H1 (cell line): Measurements from ENCODE around the gene GDF2. TPM values are rescaled to one million over a fixed set of nuclear protein-coding genes. Genes with fewer than 3 reads are reported as not detected.

ENCODE experiments used
- CTCF ChIA-PET: fragments of 300-600 bp; sonication (Branson Sonifier 250); formaldehyde crosslinking; loops from one replicate; lab custom pipeline; 2021; ENCODE audit not compliant: partially characterized antibody; lab: Charles Lee
- POLR2A ChIA-PET: fragments of 300-600 bp; sonication (Branson Sonifier 250); formaldehyde crosslinking; loops from one replicate; lab custom pipeline; 2021; ENCODE audit warnings: inconsistent platforms; ENCODE audit not compliant: partially characterized antibody; lab: Charles Lee
- DNase-seq, 2 experiments: peaks; one replicate each; pipeline versions ENCODE4 v3.0.0 to v3.0.0-alpha.2; 2010 to 2022; ENCODE audit warnings: low spot score in 2 of 2, low read depth in 1 of 2, mixed read lengths in 1 of 2
- FAIRE-seq: peaks from 2 replicates; lab custom pipeline; 2011; peaks lifted over from hg19 to GRCh38; lab: Jason Lieb, UNC
- H2AFZ ChIP-seq: 2 replicates; pipeline ENCODE4 v1.8.1; 2012; ENCODE audit warnings: low read length, inconsistent platforms
- H2AK5ac ChIP-seq: 2 replicates; pipeline ENCODE4 v1.6.1; 2013; ENCODE audit warnings: low read depth, low read length
- H2BK120ac ChIP-seq: replicated peaks from 2 replicates; pipeline ENCODE3; 2013; ENCODE audit warnings: low read depth, low read length, inconsistent platforms
- H2BK12ac ChIP-seq: 2 replicates; pipeline ENCODE4 v1.6.1; 2013; ENCODE audit warnings: low read depth, low read length
- H2BK15ac ChIP-seq: 2 replicates; pipeline ENCODE4 v1.6.1; 2013; ENCODE audit warnings: low read length
- H2BK20ac ChIP-seq: 2 replicates; pipeline ENCODE4 v1.6.1; 2013; ENCODE audit warnings: low read length
- H2BK5ac ChIP-seq: 2 replicates; pipeline ENCODE4 v1.6.1; 2013; ENCODE audit warnings: low read depth, low read length
- H3K14ac ChIP-seq: 2 replicates; pipeline ENCODE4 v1.6.1; 2013; ENCODE audit warnings: inconsistent platforms; ENCODE audit not compliant: insufficient read length
- H3K18ac ChIP-seq: 2 replicates; pipeline ENCODE4 v1.6.1; 2013; ENCODE audit warnings: low read length; ENCODE audit errors: extremely low read depth
- H3K23ac ChIP-seq: 2 replicates; pipeline ENCODE4 v1.6.1; 2013; ENCODE audit warnings: inconsistent platforms; ENCODE audit not compliant: insufficient read length
- H3K23me2 ChIP-seq: 2 replicates; pipeline ENCODE4 v1.6.1; 2013; ENCODE audit warnings: low read depth, low read length
- H3K27ac ChIP-seq: 2 replicates; pipeline ENCODE4 v1.6.1; 2011; ENCODE audit warnings: low read depth, low read length, inconsistent platforms
- H3K27me3 ChIP-seq, 4 experiments: replicated peaks in 1 of 4; 1 replicate in 1 of 4; 2 replicates in 3 of 4; pipeline versions ENCODE4 v1.6.1 to v1.8.1; 2011 to 2013; ENCODE audit warnings: low read length in 3 of 4, mild to moderate bottlenecking in 3 of 4, inconsistent platforms in 2 of 4, mixed read lengths in 2 of 4, moderate library complexity in 1 of 4; ENCODE audit not compliant: control insufficient read depth in 3 of 4, insufficient read depth in 3 of 4; ENCODE audit errors: extremely low read depth in 1 of 4
- H3K36me3 ChIP-seq, 4 experiments: 2 replicates each; pipeline versions ENCODE4 v1.6.1 to v1.8.1; 2011 to 2013; ENCODE audit warnings: mild to moderate bottlenecking in 4 of 4, low read length in 3 of 4, moderate library complexity in 2 of 4, control low read depth in 1 of 4, inconsistent platforms in 1 of 4; ENCODE audit not compliant: insufficient read depth in 4 of 4, control insufficient read depth in 2 of 4
- H3K4ac ChIP-seq: replicated peaks from 2 replicates; pipeline ENCODE3; 2013; ENCODE audit warnings: low read length, low read depth, mixed read lengths, inconsistent platforms; ENCODE audit not compliant: insufficient read length
- H3K4me1 ChIP-seq, 4 experiments: replicated peaks in 1 of 4; 1 replicate in 1 of 4; 2 replicates in 3 of 4; pipeline versions ENCODE4 v1.6.1 to v1.8.1; 2011 to 2013; ENCODE audit warnings: low read length in 3 of 4, inconsistent platforms in 2 of 4, mixed read lengths in 1 of 4; ENCODE audit not compliant: insufficient read depth in 4 of 4, control insufficient read depth in 3 of 4
- H3K4me2 ChIP-seq, 2 experiments: 2 replicates each; pipeline versions ENCODE4 v1.6.1 to v1.8.1; 2011 to 2013; ENCODE audit warnings: low read depth in 2 of 2, low read length in 2 of 2, control low read depth in 1 of 2, inconsistent platforms in 1 of 2, mild to moderate bottlenecking in 1 of 2; ENCODE audit not compliant: insufficient read depth in 1 of 2
- H3K4me3 ChIP-seq, 4 experiments: fragments of 200-600, 300-600 bp in 1 of 4; sonication (generic), shearing (Covaris generic), sonication (Bioruptor Twin) in 1 of 4; 2 replicates each; pipeline versions ENCODE4 v1.5.1 to v1.8.1; 2011 to 2016; ENCODE audit warnings: low read length in 4 of 4, low read depth in 3 of 4, control low read depth in 2 of 4, inconsistent platforms in 2 of 4, mild to moderate bottlenecking in 2 of 4, mixed read lengths in 1 of 4, moderate library complexity in 1 of 4; ENCODE audit not compliant: insufficient read depth in 2 of 4; ENCODE audit errors: extremely low read depth in 1 of 4
- H3K56ac ChIP-seq: replicated peaks from 2 replicates; pipeline ENCODE3; 2013; ENCODE audit warnings: low read depth, mild to moderate bottlenecking, mixed read lengths, low read length, inconsistent platforms; ENCODE audit not compliant: insufficient read length
- H3K79me1 ChIP-seq: 2 replicates; pipeline ENCODE4 v1.6.1; 2013; ENCODE audit warnings: low read depth, low read length, control low read depth
- H3K79me2 ChIP-seq, 2 experiments: 2 replicates each; pipeline versions ENCODE4 v1.6.1 to v1.8.1; 2012 to 2013; ENCODE audit warnings: low read length in 2 of 2, mild to moderate bottlenecking in 2 of 2, inconsistent platforms in 1 of 2; ENCODE audit not compliant: insufficient read depth in 2 of 2, control insufficient read depth in 1 of 2
- H3K9ac ChIP-seq, 4 experiments: replicated peaks in 1 of 4; 1 replicate in 1 of 4; 2 replicates in 3 of 4; pipeline versions ENCODE4 v1.6.1 to v1.8.1; 2011 to 2013; ENCODE audit warnings: low read depth in 3 of 4, low read length in 3 of 4, control low read depth in 2 of 4, mild to moderate bottlenecking in 2 of 4, moderate library complexity in 2 of 4, inconsistent platforms in 1 of 4; ENCODE audit errors: extremely low read depth in 1 of 4
- H3K9me3 ChIP-seq, 2 experiments: 2 replicates each; pipeline versions ENCODE4 v1.6.1 to v1.8.1; 2012 to 2013; ENCODE audit warnings: mild to moderate bottlenecking in 2 of 2, moderate library complexity in 2 of 2, control low read depth in 1 of 2, inconsistent platforms in 1 of 2, low read depth in 1 of 2, low read length in 1 of 2, mixed read lengths in 1 of 2; ENCODE audit not compliant: insufficient read depth in 2 of 2
- H4K20me1 ChIP-seq, 2 experiments: replicated peaks in 1 of 2; 2 replicates each; pipeline versions ENCODE3 to v1.8.1; 2011 to 2013; ENCODE audit warnings: inconsistent platforms in 2 of 2, low read length in 2 of 2, mild to moderate bottlenecking in 1 of 2; ENCODE audit not compliant: insufficient read depth in 2 of 2, control insufficient read depth in 1 of 2
- H4K5ac ChIP-seq: 2 replicates; pipeline ENCODE4 v1.6.1; 2013; ENCODE audit warnings: low read length, low read depth, mixed read lengths, inconsistent platforms; ENCODE audit not compliant: insufficient read length
- H4K8ac ChIP-seq: 2 replicates; pipeline ENCODE4 v1.8.0; 2013; ENCODE audit warnings: mild to moderate bottlenecking, moderate library complexity, low read length, inconsistent platforms; ENCODE audit not compliant: insufficient read depth; ENCODE audit errors: extremely low read depth
- H4K91ac ChIP-seq: replicated peaks from 2 replicates; pipeline ENCODE3; 2013; ENCODE audit warnings: low read length, mixed read lengths, inconsistent platforms; ENCODE audit not compliant: insufficient read length
- BACH1 ChIP-seq: IDR thresholded peaks from 2 replicates; pipeline ENCODE4 v1.6.1; 2012; ENCODE audit warnings: low read length, improper control_type of control experiment
- CBX8 ChIP-seq: fragments of 300-800, 300-1000 bp; sonication (generic); IDR thresholded peaks from 2 replicates; pipeline ENCODE4 v1.7.1; 2016; ENCODE audit warnings: low read depth, low read length, borderline replicate concordance
- CTCF ChIP-seq, 3 experiments: IDR thresholded peaks; 1 replicate in 2 of 3; 2 replicates in 1 of 3; pipeline versions ENCODE4 v1.5.1 to v1.6.1; 2011; ENCODE audit warnings: low read length in 3 of 3, mild to moderate bottlenecking in 3 of 3, inconsistent platforms in 2 of 3, low read depth in 1 of 3, moderate library complexity in 1 of 3; ENCODE audit not compliant: insufficient read depth in 1 of 3; ENCODE audit errors: control extremely low read depth in 1 of 3
- FOSL1 ChIP-seq: IDR thresholded peaks from 2 replicates; pipeline ENCODE4 v1.6.1; 2011; ENCODE audit warnings: mild to moderate bottlenecking, low read depth, low read length, moderate library complexity; ENCODE audit not compliant: insufficient read depth
- JUND ChIP-seq: IDR thresholded peaks from 2 replicates; pipeline ENCODE4 v1.6.1; 2011; ENCODE audit warnings: mild to moderate bottlenecking, improper control_type of control experiment, low read length
- NANOG ChIP-seq: IDR thresholded peaks from 2 replicates; pipeline ENCODE4 v1.6.1; 2011; ENCODE audit warnings: low read length, low read depth, mild to moderate bottlenecking, inconsistent platforms; ENCODE audit not compliant: insufficient read depth, poor library complexity, severe bottlenecking
- RAD21 ChIP-seq, 2 experiments: IDR thresholded peaks in 1 of 2; conservative IDR thresholded peaks in 1 of 2; 2 replicates each; pipeline ENCODE4 v1.6.1; 2011; ENCODE audit warnings: low read depth in 2 of 2, low read length in 2 of 2, improper control_type of control experiment in 1 of 2, inconsistent platforms in 1 of 2, mild to moderate bottlenecking in 1 of 2, moderate library complexity in 1 of 2
- SIX5 ChIP-seq: IDR thresholded peaks from 2 replicates; pipeline ENCODE4 v1.6.1; 2011; ENCODE audit warnings: mild to moderate bottlenecking, low read depth, low read length
- WGBS, 2 experiments: shearing (Covaris generic) in 1 of 2; methylation state at CpG; one replicate each; pipeline versions ENCODE4 v1.1.6 to v1.1.7; 2013 to 2015; ENCODE audit warnings: low lambda C conversion rate in 2 of 2, mixed read lengths in 2 of 2, inconsistent platforms in 1 of 2, low coverage in 1 of 2, missing lambda C conversion rate in 1 of 2; ENCODE audit not compliant: insufficient replicate concordance in 2 of 2, insufficient coverage in 1 of 2, insufficient read length in 1 of 2; ENCODE audit errors: extremely low coverage in 1 of 2, missing lambda C conversion rate in 1 of 2; 5-methylcytosine and 5-hydroxymethylcytosine counted together
- polyA plus RNA-seq, 7 experiments: library from polyadenylated mRNA; depleted of rRNA in 3 of 7; stranded (reverse) in 5 of 7; unstranded in 2 of 7; fragments of >200 nt in 5 of 7; fragments of 200-250 nt in 2 of 7; gene quantifications; 1 replicate in 5 of 7; 2 replicates in 1 of 7; 4 replicates in 1 of 7; pipeline versions ENCODE4 v1.2.1 to v1.2.3, GENCODE V29; 2011 to 2013; ENCODE audit warnings: missing spikeins in 2 of 7, mixed read lengths in 2 of 7
- total RNA-seq: library from RNA; stranded (reverse); fragmentation: NEBNext Ultra II Directional; extraction: Animal tissue kit (Norgen Biotek cat#: 25700); gene quantifications from 2 replicates; pipeline ENCODE4 v1.2.1, GENCODE V29; 2021
- TF ChIP-seq, protein P1 (sequence below): IDR thresholded peaks from 2 replicates; pipeline ENCODE4 v1.6.1; 2011; ENCODE audit warnings: low read depth, mild to moderate bottlenecking, low read length; ENCODE audit not compliant: insufficient read depth

GDF2 gene
- total and polyA plus RNA-seq, 2 of the 8 experiments (the other 6 are each of a cell fraction or from before 2014, with no cell fraction given): not detected

GRCh38 chr10:47360419-47361040, 38.3 kb downstream of the GDF2 start:
- Histone ChIP-seq H3K14ac (no peak overlapping the region), H3K27me3 (no peaks in the 10 kb centered on the region), H2BK20ac (no peak overlapping the region), H4K20me1 (no peaks in the 10 kb centered on the region), H2BK15ac (no peak overlapping the region), H2BK5ac (no peak overlapping the region; the same call in 1 of the 2 replicates), H4K8ac (0 out of 2 replicates have a peak overlapping the region, but pooled peaks have one; percentile 9), H3K9ac (no peak overlapping the region), H3K9me3 (no peaks in the 10 kb centered on the region), H4K91ac (no peak overlapping the region), H3K4me3 (no peak overlapping the region), H3K36me3 (no peaks in the 10 kb centered on the region), H2BK120ac (no peak overlapping the region), H3K27ac (no peak overlapping the region), H3K56ac (no peak overlapping the region), H3K79me1 (no peaks in the 10 kb centered on the region), H3K4ac (no peak overlapping the region), H3K4me1 (peaks cover 2 to 7% (median 3%) of the 10 kb centered on the region in 4 experiments; a peak in 3 of 7 replicates), H2AFZ (no peak overlapping the region), H4K5ac (no peak overlapping the region), H3K4me2 (no peak overlapping the region), H3K18ac (no peak overlapping the region), H2AK5ac (no peak overlapping the region), H2BK12ac (no peak overlapping the region), H3K23me2 (no peaks in the 10 kb centered on the region), H3K79me2 (no peaks in the 10 kb centered on the region), H3K23ac (no peak overlapping the region)
- DNase-seq: no peak
- CTCF ChIA-PET: interaction anchor here (0.9 to 8.9 kb wide), 14 partner anchors 10 to 347 kb away, joined by 3 to 132 read pairs (median 4); partner anchors contain the start of gene RBP3
- WGBS, 2 experiments: 85% methylated on average over 14 of the region's 14 CpGs; no CpG with 5 or more reads in 1 of the 2 experiments
- POLR2A ChIA-PET: interaction anchor here (1.4 kb wide), 1 partner anchor 14 kb away, joined by 4 read pairs; no protein-coding TSS in a partner anchor
- no peak for FAIRE-seq
- TF ChIP-seq NANOG: no peak
- TF ChIP-seq CBX8: no peak
- TF ChIP-seq CTCF (IDR thresholded peaks at IDR 0.05; ENCODE audit: control extremely low read depth in 1 of 3, insufficient read depth in 1 of 3, low read depth in 1 of 3, low read length in 3 of 3): no peak
- TF ChIP-seq FOSL1: no peak
- TF ChIP-seq BACH1: no peak
- TF ChIP-seq JUND: no peak
- TF ChIP-seq, protein P1, sequence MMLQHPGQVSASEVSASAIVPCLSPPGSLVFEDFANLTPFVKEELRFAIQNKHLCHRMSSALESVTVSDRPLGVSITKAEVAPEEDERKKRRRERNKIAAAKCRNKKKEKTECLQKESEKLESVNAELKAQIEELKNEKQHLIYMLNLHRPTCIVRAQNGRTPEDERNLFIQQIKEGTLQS: no peak
- TF ChIP-seq RAD21 (IDR thresholded peaks at IDR 0.05 in 1 of 2, conservative IDR thresholded peaks at IDR 0.05 in 1 of 2; ENCODE audit: low read depth in 2 of 2, low read length in 2 of 2): no peak
- no peak for TF ChIP-seq SIX5
